Adrenal gland (tissue), 5 donors: ENCODE measurements around the gene ABCF2.

ENCODE experiments used
- CTCF ChIP-seq, 6 experiments: fragments of 450-650 bp in 4 of 6; fragments of 200-600 bp in 2 of 6; sonication (generic) in 1 of 6; IDR thresholded peaks; 1 replicate in 5 of 6; 2 replicates in 1 of 6; pipeline versions ENCODE4 v1.5.1 to v1.8.0; 2016 to 2021; ENCODE audit warnings: antibody characterized with exemption in 6 of 6, mild to moderate bottlenecking in 2 of 6, moderate library complexity in 1 of 6
- POLR2A ChIP-seq, 2 donors: fragments of 450-650 bp; IDR thresholded peaks; one replicate each; pipeline ENCODE4 v1.6.1; 2017; ENCODE audit warnings: antibody characterized with exemption in 2 of 2, mild to moderate bottlenecking in 2 of 2, moderate library complexity in 1 of 2
- donor health status: DM: no; HTN: no; CAD: no.

- TF ChIP-seq CTCF (IDR thresholded peaks at IDR 0.05) (no peak), POLR2A (IDR thresholded peaks at IDR 0.05) (no peak)
Observed at GRCh38 chr7:151238924-151239836, 12.2 kb upstream of the ABCF2 start.
